Neural crest cell (in vitro differentiated cells): Measurements from ENCODE around the gene PLD2. TPM values are rescaled to one million over a fixed set of nuclear protein-coding genes. Genes with fewer than 3 reads are reported as not detected.

Source experiments
- DNase-seq: peaks from one replicate; pipeline ENCODE4 v3.0.0; 2021; ENCODE audit warnings: low read depth, mixed read lengths, low spot score
- H3K27ac Mint-ChIP-seq: one replicate; pipeline ENCODE4 v1.8.0; 2021; ENCODE audit warnings: mild to moderate bottlenecking, mixed read lengths; ENCODE audit not compliant: unreplicated experiment
- H3K27me3 Mint-ChIP-seq: 2 replicates; pipeline ENCODE4 v1.8.0; 2021; ENCODE audit warnings: low read depth, mild to moderate bottlenecking, mixed read lengths
- H3K36me3 Mint-ChIP-seq: 2 replicates; pipeline ENCODE4 v1.8.0; 2021; ENCODE audit warnings: low read depth, mild to moderate bottlenecking, mixed read lengths
- H3K4me1 Mint-ChIP-seq: 2 replicates; pipeline ENCODE4 v1.8.0; 2021; ENCODE audit warnings: mixed read lengths
- H3K4me3 Mint-ChIP-seq: one replicate; pipeline ENCODE4 v1.8.0; 2021; ENCODE audit warnings: mild to moderate bottlenecking, mixed read lengths
- H3K9me3 Mint-ChIP-seq: 2 replicates; pipeline ENCODE4 v1.8.0; 2021; ENCODE audit warnings: mixed read lengths
- CTCF ChIP-seq: fragments of 200-600 bp; sonication (generic); conservative IDR thresholded peaks from 2 replicates; pipeline ENCODE4 v1.5.0; 2021; ENCODE audit warnings: antibody characterized with exemption, mild to moderate bottlenecking
- total RNA-seq: library from RNA; stranded (reverse); gene quantifications from 2 replicates; pipeline ENCODE4 v1.2.1, GENCODE V29; 2021

Gene PLD2
- total RNA-seq, 1 donor from 2014 or later = 54.8 TPM

- H3K36me3 Mint-ChIP-seq = no peaks in the 10 kb centered on the region
- DNase-seq = no peak
- H3K9me3 Mint-ChIP-seq = no peaks in the 10 kb centered on the region
- no peak overlapping the region for H3K4me3 Mint-ChIP-seq
- no peak overlapping the region for H3K27ac Mint-ChIP-seq
- no peaks in the 10 kb centered on the region for H3K4me1 Mint-ChIP-seq
- H3K27me3 Mint-ChIP-seq = peaks cover 18% of the 10 kb centered on the region
- TF ChIP-seq CTCF = no peak
These were observed 38.7 kb upstream of the PLD2 start for GRCh38 chr17:4768298-4768697.

GRCh38 chr17:4769628-4770027, 37.3 kb upstream of the PLD2 start:
- peaks cover 19% of the 10 kb centered on the region for H3K27me3 Mint-ChIP-seq
- no peak for DNase-seq
- no peaks in the 10 kb centered on the region for H3K36me3 Mint-ChIP-seq
- H3K27ac Mint-ChIP-seq = no peak overlapping the region
- H3K4me3 Mint-ChIP-seq = no peak overlapping the region
- no peaks in the 10 kb centered on the region for H3K4me1 Mint-ChIP-seq
- TF ChIP-seq CTCF = no peak
- H3K9me3 Mint-ChIP-seq = no peaks in the 10 kb centered on the region

- Mint-ChIP-seq H3K27ac (no peak within 1 kb of the TSS), H3K4me1 (no peaks in the 10 kb centered on the region), H3K9me3 (no peaks in the 10 kb centered on the region), H3K27me3 (peaks cover 18% of the 10 kb centered on the region), H3K36me3 (no peaks in the 10 kb centered on the region), H3K4me3 (no peak within 1 kb of the TSS)
- TF ChIP-seq CTCF = no peak
- no peak for DNase-seq
These were observed 35.3 kb upstream of the PLD2 start, which contains the start of gene TM4SF5 for GRCh38 chr17:4771519-4772234. Gene TM4SF5, plus strand, starts transcription at chr17:4771886. Its CDS starts 37 bp downstream, at chr17:4771923.

GRCh38 chr17:4772235-4772613, 34.7 kb upstream of the PLD2 start:
- Mint-ChIP-seq H3K27ac (no peak overlapping the region), H3K9me3 (no peaks in the 10 kb centered on the region), H3K36me3 (no peaks in the 10 kb centered on the region), H3K27me3 (peaks cover 18% of the 10 kb centered on the region), H3K4me1 (no peaks in the 10 kb centered on the region), H3K4me3 (no peak overlapping the region)
- TF ChIP-seq CTCF = no peak
- DNase-seq = no peak

GRCh38 chr17:4777969-4778760, 28.8 kb upstream of the PLD2 start:
- DNase-seq = no peak
- no peaks in the 10 kb centered on the region for H3K4me1 Mint-ChIP-seq
- H3K27ac Mint-ChIP-seq = no peak overlapping the region
- no peaks in the 10 kb centered on the region for H3K9me3 Mint-ChIP-seq
- peaks cover 32% of the 10 kb centered on the region for H3K27me3 Mint-ChIP-seq
- no peak overlapping the region for H3K4me3 Mint-ChIP-seq
- no peak for TF ChIP-seq CTCF
- no peaks in the 10 kb centered on the region for H3K36me3 Mint-ChIP-seq
